Erythroblast (primary cell): ENCODE measurements around the gene TCP11.

Experiments used
- GATA1 ChIP-seq: IDR thresholded peaks from 2 replicates; pipeline ENCODE4 v1.6.1; 2011; ENCODE audit warnings: low read depth, mild to moderate bottlenecking, control low read depth, low read length, moderate library complexity
- POLR2A ChIP-seq: IDR thresholded peaks from 2 replicates; pipeline ENCODE4 v1.6.1; 2011; ENCODE audit warnings: mild to moderate bottlenecking, low read length

DNA sequence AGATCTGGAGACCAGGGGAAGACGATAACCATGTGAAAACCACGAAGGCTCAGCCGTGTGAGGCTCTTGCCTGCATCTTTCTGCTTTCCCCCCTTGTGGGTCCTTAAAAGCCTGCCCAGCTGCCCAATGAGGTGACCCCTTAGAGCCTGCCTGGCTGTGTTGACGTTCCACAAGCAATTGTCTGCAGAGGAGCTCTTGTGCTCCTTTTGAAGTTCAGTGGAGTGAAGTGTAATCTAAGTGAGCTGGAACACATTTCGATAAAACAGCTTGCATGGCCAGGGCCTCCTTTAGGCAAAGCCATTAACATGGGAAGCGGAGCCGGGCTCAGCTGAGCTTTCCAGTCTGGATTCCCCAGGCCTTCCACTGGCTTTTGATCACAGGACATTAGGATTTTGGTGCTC is 27.3 kb upstream of the TCP11 start:
- TF ChIP-seq GATA1 (no peak), POLR2A (no peak)
